ENCODE data around the gene SEPTIN10.

The SEPTIN10 gene

DNA sequence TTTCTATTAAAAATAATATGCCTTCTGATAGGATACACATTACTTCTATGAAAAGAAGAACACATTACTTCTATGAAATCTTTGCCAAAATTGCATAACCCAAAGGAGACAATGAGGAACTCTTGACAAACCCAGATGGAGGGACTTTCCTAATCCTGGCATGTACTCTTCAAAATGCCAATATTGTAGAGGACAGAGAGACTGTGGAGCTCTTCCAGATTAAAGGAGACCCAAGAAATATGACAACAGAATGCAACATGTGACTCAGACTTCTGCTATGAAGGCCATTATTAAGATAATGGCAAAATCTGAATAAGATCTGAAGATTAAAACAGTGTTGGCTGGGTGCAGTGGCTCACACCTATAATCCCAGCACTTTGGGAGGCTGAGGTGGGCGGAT, 22.6 kb upstream of the SEPTIN10 start:
- H3K27me3 ChIP-seq: peaks cover 4% of the 10 kb centered on the region
- no peak overlapping the region for H3K27ac ChIP-seq
- no peaks in the 10 kb centered on the region for H3K9me3 ChIP-seq
- peaks cover 0 to 3% of the 10 kb centered on the region in 2 experiments for H3K4me1 ChIP-seq (ENCODE audit: control insufficient read depth in 1 of 2, insufficient read depth in 1 of 2, low read depth in 1 of 2, low read length in 1 of 2)
- H3K4me3 ChIP-seq (ENCODE audit: low read depth in 1 of 2, low read length in 1 of 2): no peak overlapping the region
- TF ChIP-seq, protein P1, sequence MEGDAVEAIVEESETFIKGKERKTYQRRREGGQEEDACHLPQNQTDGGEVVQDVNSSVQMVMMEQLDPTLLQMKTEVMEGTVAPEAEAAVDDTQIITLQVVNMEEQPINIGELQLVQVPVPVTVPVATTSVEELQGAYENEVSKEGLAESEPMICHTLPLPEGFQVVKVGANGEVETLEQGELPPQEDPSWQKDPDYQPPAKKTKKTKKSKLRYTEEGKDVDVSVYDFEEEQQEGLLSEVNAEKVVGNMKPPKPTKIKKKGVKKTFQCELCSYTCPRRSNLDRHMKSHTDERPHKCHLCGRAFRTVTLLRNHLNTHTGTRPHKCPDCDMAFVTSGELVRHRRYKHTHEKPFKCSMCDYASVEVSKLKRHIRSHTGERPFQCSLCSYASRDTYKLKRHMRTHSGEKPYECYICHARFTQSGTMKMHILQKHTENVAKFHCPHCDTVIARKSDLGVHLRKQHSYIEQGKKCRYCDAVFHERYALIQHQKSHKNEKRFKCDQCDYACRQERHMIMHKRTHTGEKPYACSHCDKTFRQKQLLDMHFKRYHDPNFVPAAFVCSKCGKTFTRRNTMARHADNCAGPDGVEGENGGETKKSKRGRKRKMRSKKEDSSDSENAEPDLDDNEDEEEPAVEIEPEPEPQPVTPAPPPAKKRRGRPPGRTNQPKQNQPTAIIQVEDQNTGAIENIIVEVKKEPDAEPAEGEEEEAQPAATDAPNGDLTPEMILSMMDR (IDR thresholded peaks at IDR 0.05): no peak
- H3K36me3 ChIP-seq: no peaks in the 10 kb centered on the region

DNA sequence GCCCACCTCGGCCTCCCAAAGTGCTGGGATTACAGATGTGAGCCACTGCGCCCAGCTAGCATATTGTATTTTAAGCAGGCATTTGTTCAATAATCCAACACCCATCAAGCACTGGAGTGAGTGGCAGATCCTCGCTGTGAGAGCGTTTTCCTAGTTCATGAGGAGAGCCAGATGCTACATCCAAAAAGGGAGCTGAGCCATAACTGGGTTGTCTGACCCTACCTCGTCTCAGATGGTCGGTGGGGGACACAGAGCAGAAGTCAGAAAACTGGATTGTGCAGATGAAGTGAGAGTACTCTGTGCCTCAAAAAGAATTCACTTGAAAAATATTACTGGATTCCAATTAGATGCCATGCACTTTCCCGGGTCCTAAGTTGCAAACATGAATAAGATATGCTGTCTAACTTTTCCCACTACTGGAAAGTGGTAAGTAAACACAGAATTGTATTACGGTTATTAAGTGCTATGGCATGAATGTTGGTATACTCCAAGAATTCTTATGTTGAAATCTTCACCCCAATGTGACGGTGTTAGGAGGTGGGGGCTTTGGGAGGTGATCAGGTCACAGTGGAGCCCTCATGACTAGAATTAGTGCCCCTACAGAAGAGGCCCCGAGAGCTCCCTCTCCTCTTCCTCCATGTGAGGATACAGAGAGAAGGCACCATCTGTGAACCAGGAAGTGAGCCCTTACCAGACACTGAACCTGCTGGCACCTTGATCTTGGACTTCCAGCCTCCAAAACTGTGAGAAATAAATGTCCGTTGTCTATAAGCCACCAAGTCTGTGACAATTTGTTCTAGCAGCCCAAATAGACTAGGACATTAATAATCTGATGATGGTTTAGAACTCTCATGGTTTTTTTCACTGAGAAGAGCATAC, 21.9 kb upstream of the SEPTIN10 start:
- TF ChIP-seq, protein P1 (IDR thresholded peaks at IDR 0.05): no peak
- no peak overlapping the region for H3K27ac ChIP-seq

DNA sequence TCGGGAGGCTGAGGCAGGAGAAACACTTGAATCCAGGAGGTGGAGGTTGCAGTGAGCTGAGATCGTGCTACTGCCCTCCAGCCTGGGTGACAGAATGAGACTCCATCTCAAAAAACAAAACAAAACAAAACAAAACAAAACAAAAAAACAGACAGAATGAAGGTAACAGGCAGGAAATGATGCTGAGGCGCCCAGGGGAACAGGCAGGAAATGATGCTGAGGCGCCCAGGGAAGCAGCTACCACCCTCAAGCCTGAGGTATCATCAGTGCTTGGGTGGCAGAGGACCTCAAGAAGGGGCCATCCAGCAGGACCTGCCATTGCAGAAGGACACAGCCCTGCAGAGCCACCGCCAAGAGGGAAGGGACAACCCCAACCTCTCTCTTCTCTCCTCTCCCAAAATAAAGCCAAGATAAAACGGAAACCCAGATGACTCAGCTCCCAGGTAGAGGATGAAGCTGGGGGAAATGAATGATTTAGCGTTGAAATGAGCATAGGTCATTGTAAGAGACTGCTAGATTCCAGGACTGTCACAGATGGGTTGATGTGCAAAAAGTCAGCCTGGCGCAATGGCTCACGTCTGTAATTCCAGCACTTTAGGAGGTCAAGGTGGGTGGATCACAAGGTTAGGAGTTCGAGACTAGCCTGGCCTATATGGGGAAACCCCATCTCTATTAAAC, 19.7 kb upstream of the SEPTIN10 start:
- H3K4me1 ChIP-seq (ENCODE audit: control insufficient read depth in 1 of 2, insufficient read depth in 1 of 2, low read depth in 1 of 2, low read length in 1 of 2): peaks cover 0 to 3% of the 10 kb centered on the region in 2 experiments
- TF ChIP-seq, protein P1 (IDR thresholded peaks at IDR 0.05): no peak
- H3K27ac ChIP-seq: no peak overlapping the region
- H3K36me3 ChIP-seq: no peaks in the 10 kb centered on the region
- no peaks in the 10 kb centered on the region for H3K9me3 ChIP-seq
- H3K27me3 ChIP-seq: peaks cover 4% of the 10 kb centered on the region
- H3K4me3 ChIP-seq (ENCODE audit: low read depth in 1 of 2, low read length in 1 of 2): no peak overlapping the region

More for the DNA sequence above, 21.9 kb upstream of the SEPTIN10 start:
- H3K9me3 ChIP-seq: no peaks in the 10 kb centered on the region
- H3K4me3 ChIP-seq (ENCODE audit: low read depth in 1 of 2, low read length in 1 of 2): no peak overlapping the region
- H3K36me3 ChIP-seq: no peaks in the 10 kb centered on the region
- peaks cover 0 to 3% of the 10 kb centered on the region in 2 experiments for H3K4me1 ChIP-seq (ENCODE audit: control insufficient read depth in 1 of 2, insufficient read depth in 1 of 2, low read depth in 1 of 2, low read length in 1 of 2)
- H3K27me3 ChIP-seq: peaks cover 4% of the 10 kb centered on the region

DNA sequence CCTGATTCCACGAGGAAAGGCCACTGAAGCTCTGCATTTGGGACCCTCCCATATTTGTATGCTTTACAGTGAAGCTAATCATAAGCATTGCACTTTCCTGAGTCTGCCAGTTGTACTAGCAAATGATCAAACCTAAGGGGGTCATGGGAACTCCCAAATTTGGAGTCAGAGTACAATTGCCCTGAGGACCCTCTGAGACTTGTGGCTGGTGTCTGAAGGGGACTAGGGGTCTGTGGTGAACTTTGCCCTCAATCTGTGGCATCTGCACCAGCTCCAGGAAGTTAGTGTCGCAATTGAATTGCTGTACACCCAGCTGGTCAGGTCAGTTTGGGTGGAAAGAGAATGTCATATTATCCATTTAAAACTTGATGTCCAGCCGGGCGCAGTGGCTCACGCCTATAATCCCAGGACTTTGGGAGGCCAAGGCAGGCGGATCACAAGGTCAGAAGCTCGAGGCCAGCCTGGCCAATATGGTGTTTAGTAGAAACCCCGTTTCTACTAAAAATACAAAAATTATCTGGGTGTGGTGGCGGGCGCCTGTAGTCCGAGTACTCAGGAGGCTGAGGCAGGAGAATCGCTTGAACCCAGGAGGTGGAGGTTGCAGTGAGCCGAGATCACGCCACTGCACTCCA, 18.5 kb upstream of the SEPTIN10 start:
- H3K36me3 ChIP-seq: no peaks in the 10 kb centered on the region
- TF ChIP-seq, protein P1 (IDR thresholded peaks at IDR 0.05): no peak
- no peaks in the 10 kb centered on the region for H3K4me1 ChIP-seq (ENCODE audit: control insufficient read depth in 1 of 2, insufficient read depth in 1 of 2, low read depth in 1 of 2, low read length in 1 of 2)
- no peaks in the 10 kb centered on the region for H3K9me3 ChIP-seq
- H3K27me3 ChIP-seq: peaks cover 7% of the 10 kb centered on the region
- no peak overlapping the region for H3K27ac ChIP-seq
- no peak overlapping the region for H3K4me3 ChIP-seq (ENCODE audit: low read depth in 1 of 2, low read length in 1 of 2)

DNA sequence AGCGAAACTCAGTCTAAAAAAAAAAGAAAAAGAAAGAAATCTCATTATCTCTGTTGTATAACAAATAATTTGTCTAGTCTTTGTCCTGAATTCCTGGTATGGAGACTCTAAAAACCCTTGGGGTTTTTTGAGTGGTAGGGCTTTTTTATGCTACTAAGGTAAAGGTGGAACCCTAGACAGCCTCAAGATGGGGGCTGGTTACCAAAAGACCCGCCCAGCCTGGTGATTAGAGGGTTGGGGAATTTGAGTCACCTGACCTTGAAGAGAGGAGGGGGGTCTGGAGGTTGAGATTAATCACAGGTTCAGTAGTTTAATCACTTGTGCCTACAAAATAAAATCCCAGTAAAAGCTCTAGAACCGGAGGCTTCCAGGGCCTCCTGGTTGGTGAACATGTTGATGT, 18.0 kb upstream of the SEPTIN10 start:
- H3K4me3 ChIP-seq (ENCODE audit: low read depth in 1 of 2, low read length in 1 of 2): no peak overlapping the region
- H3K36me3 ChIP-seq: no peaks in the 10 kb centered on the region
- no peaks in the 10 kb centered on the region for H3K4me1 ChIP-seq (ENCODE audit: control insufficient read depth in 1 of 2, insufficient read depth in 1 of 2, low read depth in 1 of 2, low read length in 1 of 2)
- H3K9me3 ChIP-seq: no peaks in the 10 kb centered on the region
- TF ChIP-seq, protein P1 (IDR thresholded peaks at IDR 0.05): no peak
- peaks cover 13% of the 10 kb centered on the region for H3K27me3 ChIP-seq
- no peak overlapping the region for H3K27ac ChIP-seq

All from neutrophil (primary cell).